CD4-positive, alpha-beta T cell treated with Interleukin-17A for 4 hours (primary cell): ENCODE data around the gene RBM47.
"Not testable (repeated sequence)": the region's sequence is repeated elsewhere in the genome, so short reads cannot be mapped to it uniquely, and the experiment has no call there.

Experiments
- DNase-seq: peaks from one replicate; pipeline ENCODE4 v3.0.0-alpha.2; 2020; ENCODE audit warnings: mixed read lengths

Gene RBM47

GRCh38 chr4:40437741-40438383, 191.8 kb downstream of the RBM47 start:
- no peak for DNase-seq

- DNase-seq: not testable (repeated sequence)
Measured at GRCh38 chr4:40435306-40435705, 194.4 kb downstream of the RBM47 start.

- no peak for DNase-seq
Measured at GRCh38 chr4:40434126-40434687, 195.5 kb downstream of the RBM47 start.

GRCh38 chr4:40432504-40432903, 197.2 kb downstream of the RBM47 start:
- no peak for DNase-seq

- DNase-seq: not testable (repeated sequence)
Measured at GRCh38 chr4:40427871-40428270, 201.8 kb downstream of the RBM47 start.

- DNase-seq: no peak
Measured at GRCh38 chr4:40427128-40427527, 202.5 kb downstream of the RBM47 start.

GRCh38 chr4:40425799-40426574, 203.7 kb downstream of the RBM47 start:
- DNase-seq: no peak

GRCh38 chr4:40423735-40424134, 205.9 kb downstream of the RBM47 start:
- no peak for DNase-seq

- no peak for DNase-seq
Measured at GRCh38 chr4:40421839-40422708, 207.6 kb downstream of the RBM47 start.

- no peak for DNase-seq
Measured at GRCh38 chr4:40419231-40419912, 210.3 kb downstream of the RBM47 start.

GRCh38 chr4:40418430-40419230, 211.0 kb downstream of the RBM47 start:
- DNase-seq: no peak

GRCh38 chr4:40417941-40418340, 211.7 kb downstream of the RBM47 start:
- no peak for DNase-seq

GRCh38 chr4:40414673-40415072, 215.0 kb downstream of the RBM47 start:
- no peak for DNase-seq

- no peak for DNase-seq
Measured at GRCh38 chr4:40412866-40413795, 216.5 kb downstream of the RBM47 start.

GRCh38 chr4:40412388-40412787, 217.3 kb downstream of the RBM47 start:
- no peak for DNase-seq

- no peak for DNase-seq
Measured at GRCh38 chr4:40409835-40410234, 219.8 kb downstream of the RBM47 start.

- DNase-seq: not testable (repeated sequence)
Measured at GRCh38 chr4:40407468-40407867, 222.2 kb downstream of the RBM47 start.

GRCh38 chr4:40406340-40406739, 223.3 kb downstream of the RBM47 start:
- no peak for DNase-seq

- DNase-seq: no peak
Measured at GRCh38 chr4:40405193-40405592, 224.5 kb downstream of the RBM47 start.

- DNase-seq: no peak
Measured at GRCh38 chr4:40403081-40403480, 226.6 kb downstream of the RBM47 start.
